ENCODE data around the gene SFXN5.

DNA sequence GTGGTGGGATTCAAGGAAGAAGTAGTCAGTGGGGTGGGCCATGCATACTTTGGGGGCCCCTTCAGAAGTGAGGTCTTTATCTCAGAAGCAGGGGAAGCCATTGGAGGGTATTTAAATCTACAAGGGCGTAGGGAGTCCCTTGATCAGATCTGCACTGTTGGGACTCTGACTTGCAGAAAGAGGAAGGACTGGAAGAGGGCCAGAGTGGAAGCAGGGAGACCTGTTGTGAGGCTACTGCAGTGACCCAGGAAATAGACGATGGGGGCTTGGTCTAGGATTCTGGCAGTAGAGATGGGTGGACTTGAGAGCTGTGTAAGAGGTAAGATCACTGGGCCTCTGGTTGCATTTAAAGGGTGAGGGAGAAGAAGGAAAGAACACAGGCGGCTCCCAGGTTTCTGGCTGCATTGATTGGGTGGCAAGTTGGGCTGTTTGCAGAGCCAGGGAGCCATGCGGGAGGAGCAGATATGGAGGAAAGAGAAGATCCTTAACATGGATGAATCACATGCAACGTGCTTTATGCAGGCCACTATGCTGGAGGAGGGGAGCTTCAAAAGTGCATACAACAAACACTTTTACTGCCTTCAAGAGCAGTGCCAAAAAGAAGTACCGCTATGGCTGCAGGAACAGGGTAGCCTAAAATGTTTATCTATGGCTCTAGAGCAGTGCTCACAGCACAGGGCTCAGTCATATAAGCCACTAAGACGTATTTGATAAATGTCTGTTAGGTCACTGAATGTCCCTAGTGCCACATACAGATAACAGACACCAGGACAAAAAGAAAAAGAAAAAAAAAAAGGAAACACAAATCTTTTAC is 2.3 kb downstream of the SFXN5 start:
- TF ChIP-seq, protein P1, sequence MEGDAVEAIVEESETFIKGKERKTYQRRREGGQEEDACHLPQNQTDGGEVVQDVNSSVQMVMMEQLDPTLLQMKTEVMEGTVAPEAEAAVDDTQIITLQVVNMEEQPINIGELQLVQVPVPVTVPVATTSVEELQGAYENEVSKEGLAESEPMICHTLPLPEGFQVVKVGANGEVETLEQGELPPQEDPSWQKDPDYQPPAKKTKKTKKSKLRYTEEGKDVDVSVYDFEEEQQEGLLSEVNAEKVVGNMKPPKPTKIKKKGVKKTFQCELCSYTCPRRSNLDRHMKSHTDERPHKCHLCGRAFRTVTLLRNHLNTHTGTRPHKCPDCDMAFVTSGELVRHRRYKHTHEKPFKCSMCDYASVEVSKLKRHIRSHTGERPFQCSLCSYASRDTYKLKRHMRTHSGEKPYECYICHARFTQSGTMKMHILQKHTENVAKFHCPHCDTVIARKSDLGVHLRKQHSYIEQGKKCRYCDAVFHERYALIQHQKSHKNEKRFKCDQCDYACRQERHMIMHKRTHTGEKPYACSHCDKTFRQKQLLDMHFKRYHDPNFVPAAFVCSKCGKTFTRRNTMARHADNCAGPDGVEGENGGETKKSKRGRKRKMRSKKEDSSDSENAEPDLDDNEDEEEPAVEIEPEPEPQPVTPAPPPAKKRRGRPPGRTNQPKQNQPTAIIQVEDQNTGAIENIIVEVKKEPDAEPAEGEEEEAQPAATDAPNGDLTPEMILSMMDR (conservative IDR thresholded peaks at IDR 0.05 in 1 of 2, IDR thresholded peaks at IDR 0.05 in 1 of 2; ENCODE audit: low read depth in 1 of 2, low read length in 2 of 2), result no peak
- no peak for TF ChIP-seq EZH2 (IDR thresholded peaks at IDR 0.05; ENCODE audit: low read length, missing control alignments)

Measured in fibroblast of lung (primary cell).